ENCODE measurements around the gene HSPA8.

DNA sequence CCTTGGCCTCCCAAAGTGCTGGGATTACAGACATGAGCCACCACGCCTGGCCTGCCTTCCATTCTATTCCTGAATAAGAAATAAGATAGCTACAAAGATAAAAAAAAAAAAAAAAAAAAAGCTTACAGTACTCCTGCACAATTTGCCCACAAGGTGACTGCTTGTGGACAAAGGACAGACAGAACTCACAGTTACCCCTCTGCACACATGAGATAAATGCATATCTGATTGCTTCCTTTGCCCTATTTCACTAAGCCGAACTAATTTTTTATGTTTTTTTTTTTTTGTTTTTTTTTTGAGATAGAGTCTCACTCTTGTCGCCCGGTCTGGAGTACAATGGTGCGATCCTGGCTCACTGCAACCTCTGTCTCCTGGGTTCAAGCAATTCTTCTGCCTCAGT is 23.6 kb upstream of the HSPA8 start:
- TF ChIP-seq, protein P1, sequence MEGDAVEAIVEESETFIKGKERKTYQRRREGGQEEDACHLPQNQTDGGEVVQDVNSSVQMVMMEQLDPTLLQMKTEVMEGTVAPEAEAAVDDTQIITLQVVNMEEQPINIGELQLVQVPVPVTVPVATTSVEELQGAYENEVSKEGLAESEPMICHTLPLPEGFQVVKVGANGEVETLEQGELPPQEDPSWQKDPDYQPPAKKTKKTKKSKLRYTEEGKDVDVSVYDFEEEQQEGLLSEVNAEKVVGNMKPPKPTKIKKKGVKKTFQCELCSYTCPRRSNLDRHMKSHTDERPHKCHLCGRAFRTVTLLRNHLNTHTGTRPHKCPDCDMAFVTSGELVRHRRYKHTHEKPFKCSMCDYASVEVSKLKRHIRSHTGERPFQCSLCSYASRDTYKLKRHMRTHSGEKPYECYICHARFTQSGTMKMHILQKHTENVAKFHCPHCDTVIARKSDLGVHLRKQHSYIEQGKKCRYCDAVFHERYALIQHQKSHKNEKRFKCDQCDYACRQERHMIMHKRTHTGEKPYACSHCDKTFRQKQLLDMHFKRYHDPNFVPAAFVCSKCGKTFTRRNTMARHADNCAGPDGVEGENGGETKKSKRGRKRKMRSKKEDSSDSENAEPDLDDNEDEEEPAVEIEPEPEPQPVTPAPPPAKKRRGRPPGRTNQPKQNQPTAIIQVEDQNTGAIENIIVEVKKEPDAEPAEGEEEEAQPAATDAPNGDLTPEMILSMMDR (IDR thresholded peaks at IDR 0.05), result no peak
- TF ChIP-seq POLR2A (IDR thresholded peaks at IDR 0.05), result no peak

Data from tibial nerve (tissue), 3 donors.